ENCODE data around the gene AK1. TPM values are rescaled to one million over a fixed set of nuclear protein-coding genes. Genes with fewer than 3 reads are reported as not detected.

AK1 gene
- total RNA-seq, 2 donors from 2014 or later, result 19.0 to 22.8 TPM

GRCh38 chr9:127915801-127916719, 38.6 kb upstream of the AK1 start:
- Histone ChIP-seq H3K9me3 (ENCODE audit: control insufficient read depth, low read length) (no peaks in the 10 kb centered on the region), H3K4me1 (ENCODE audit: control insufficient read depth, insufficient read depth, low read length) (no peaks in the 10 kb centered on the region), H3K36me3 (ENCODE audit: control insufficient read depth, insufficient read depth, low read length) (no peaks in the 10 kb centered on the region), H3K27me3 (ENCODE audit: control insufficient read depth, insufficient read depth, low read length, poor library complexity, severe bottlenecking) (peaks cover 10% of the 10 kb centered on the region), H3K27ac (ENCODE audit: low read depth, low read length) (no peak overlapping the region), H3K9ac (ENCODE audit: extremely low read depth, low read length, poor library complexity, severe bottlenecking) (no peak overlapping the region), H3K4me3 (ENCODE audit: low read length) (peak overlapping the region; percentile 76)
- Mint-ChIP-seq H3K4me1 (no peaks in the 10 kb centered on the region), H3K27me3 (ENCODE audit: insufficient read depth) (peaks cover 15% of the 10 kb centered on the region), H3K36me3 (ENCODE audit: low read depth) (no peaks in the 10 kb centered on the region), H3K9me3 (no peaks in the 10 kb centered on the region), H3K4me3 (peak overlapping the region; percentile 59), H3K27ac (no peak overlapping the region)
- peak; percentile 59 for DNase-seq
- WGBS, 2 experiments (ENCODE audit: insufficient coverage in 1 of 2, insufficient read length in 1 of 2), result 64 to 69% methylated on average over 8 to 27 of the region's 27 CpGs
- no peak for TF ChIP-seq CTCF (conservative IDR thresholded peaks at IDR 0.05)

- Histone ChIP-seq H3K9ac (ENCODE audit: extremely low read depth, low read length, poor library complexity, severe bottlenecking) (no peak overlapping the region), H3K27me3 (ENCODE audit: control insufficient read depth, insufficient read depth, low read length, poor library complexity, severe bottlenecking) (peaks cover 10% of the 10 kb centered on the region), H3K4me3 (ENCODE audit: low read length) (no peak overlapping the region), H3K36me3 (ENCODE audit: control insufficient read depth, insufficient read depth, low read length) (no peaks in the 10 kb centered on the region), H3K9me3 (ENCODE audit: control insufficient read depth, low read length) (no peaks in the 10 kb centered on the region), H3K4me1 (ENCODE audit: control insufficient read depth, insufficient read depth, low read length) (no peaks in the 10 kb centered on the region), H3K27ac (ENCODE audit: low read depth, low read length) (no peak overlapping the region)
- Mint-ChIP-seq H3K27ac (no peak overlapping the region), H3K4me1 (no peaks in the 10 kb centered on the region), H3K27me3 (ENCODE audit: insufficient read depth) (peaks cover 9% of the 10 kb centered on the region), H3K36me3 (ENCODE audit: low read depth) (no peaks in the 10 kb centered on the region), H3K9me3 (no peaks in the 10 kb centered on the region), H3K4me3 (no peak overlapping the region)
- DNase-seq, result no peak
- no peak for TF ChIP-seq CTCF (conservative IDR thresholded peaks at IDR 0.05)
- 89 to 92% methylated on average over 2 to 5 of the region's 5 CpGs for WGBS, 2 experiments (ENCODE audit: insufficient coverage in 1 of 2, insufficient read length in 1 of 2)
These were observed 37.9 kb upstream of the AK1 start for GRCh38 chr9:127915325-127915752.

DNA sequence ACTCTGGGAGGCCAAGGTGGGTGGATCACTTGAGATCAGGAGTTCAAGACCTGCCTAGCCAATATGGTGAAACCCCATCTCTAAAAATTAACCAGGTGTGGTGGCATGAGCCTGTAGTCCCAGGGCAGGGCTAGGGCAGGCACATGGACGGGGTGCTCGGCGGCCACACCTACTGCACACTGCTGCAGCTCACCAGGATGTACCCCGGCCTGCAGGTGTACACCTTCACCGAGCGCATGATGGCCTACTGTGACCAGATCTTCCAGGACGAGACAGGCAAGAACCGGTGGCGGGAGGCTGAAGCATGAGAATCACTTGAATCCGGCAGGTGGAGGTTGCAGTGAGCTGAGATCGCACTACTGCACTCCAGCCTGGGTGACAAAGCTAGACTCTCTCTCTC, 36.2 kb upstream of the AK1 start:
- no peaks in the 10 kb centered on the region for H3K4me1 Mint-ChIP-seq
- no peak overlapping the region for H3K4me3 Mint-ChIP-seq
- no peak overlapping the region for H3K27ac Mint-ChIP-seq

More for the DNA sequence above, 36.2 kb upstream of the AK1 start:
- H3K9me3 Mint-ChIP-seq, result no peaks in the 10 kb centered on the region
- DNase-seq, result no peak
- peaks cover 9% of the 10 kb centered on the region for H3K27me3 Mint-ChIP-seq (ENCODE audit: insufficient read depth)
- Histone ChIP-seq H3K27ac (ENCODE audit: low read depth, low read length) (no peak overlapping the region), H3K4me3 (ENCODE audit: low read length) (no peak overlapping the region), H3K27me3 (ENCODE audit: control insufficient read depth, insufficient read depth, low read length, poor library complexity, severe bottlenecking) (peaks cover 10% of the 10 kb centered on the region), H3K4me1 (ENCODE audit: control insufficient read depth, insufficient read depth, low read length) (no peaks in the 10 kb centered on the region), H3K9ac (ENCODE audit: extremely low read depth, low read length, poor library complexity, severe bottlenecking) (no peak overlapping the region), H3K9me3 (ENCODE audit: control insufficient read depth, low read length) (no peaks in the 10 kb centered on the region), H3K36me3 (ENCODE audit: control insufficient read depth, insufficient read depth, low read length) (no peaks in the 10 kb centered on the region)
- no peaks in the 10 kb centered on the region for H3K36me3 Mint-ChIP-seq (ENCODE audit: low read depth)
- WGBS, 2 experiments (ENCODE audit: insufficient coverage in 1 of 2, insufficient read length in 1 of 2), result 97% methylated on average over 9 to 11 of the region's 11 CpGs
- no peak for TF ChIP-seq CTCF (conservative IDR thresholded peaks at IDR 0.05)

All from endodermal cell (in vitro differentiated cells).